ENCODE data around the gene GAB2.

The GAB2 gene

DNA sequence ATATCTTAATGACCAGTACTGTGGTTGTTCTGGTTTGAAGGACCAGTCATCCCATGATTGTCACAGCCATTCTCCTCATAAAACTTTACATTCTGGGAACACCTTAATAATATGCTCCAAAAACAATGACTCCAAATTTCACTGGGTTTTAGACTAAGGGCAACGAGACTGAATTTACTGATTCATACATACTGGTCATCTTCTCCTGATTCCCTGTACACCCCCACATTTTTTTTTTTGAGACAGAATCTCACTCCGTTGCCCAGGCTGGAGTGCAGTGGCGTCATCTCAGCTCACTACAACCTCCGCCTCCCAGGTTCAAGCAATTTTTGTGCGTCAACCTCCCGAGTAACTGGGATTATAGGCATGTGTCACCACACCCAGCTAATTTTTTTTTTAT is 78.9 kb downstream of the GAB2 start:
- no peak for DNase-seq

- DNase-seq: no peak
Observed at GRCh38 chr11:78338138-78338537, 79.5 kb downstream of the GAB2 start.

GRCh38 chr11:78337554-78337924 is 80.1 kb downstream of the GAB2 start:
- DNase-seq: no peak

DNA sequence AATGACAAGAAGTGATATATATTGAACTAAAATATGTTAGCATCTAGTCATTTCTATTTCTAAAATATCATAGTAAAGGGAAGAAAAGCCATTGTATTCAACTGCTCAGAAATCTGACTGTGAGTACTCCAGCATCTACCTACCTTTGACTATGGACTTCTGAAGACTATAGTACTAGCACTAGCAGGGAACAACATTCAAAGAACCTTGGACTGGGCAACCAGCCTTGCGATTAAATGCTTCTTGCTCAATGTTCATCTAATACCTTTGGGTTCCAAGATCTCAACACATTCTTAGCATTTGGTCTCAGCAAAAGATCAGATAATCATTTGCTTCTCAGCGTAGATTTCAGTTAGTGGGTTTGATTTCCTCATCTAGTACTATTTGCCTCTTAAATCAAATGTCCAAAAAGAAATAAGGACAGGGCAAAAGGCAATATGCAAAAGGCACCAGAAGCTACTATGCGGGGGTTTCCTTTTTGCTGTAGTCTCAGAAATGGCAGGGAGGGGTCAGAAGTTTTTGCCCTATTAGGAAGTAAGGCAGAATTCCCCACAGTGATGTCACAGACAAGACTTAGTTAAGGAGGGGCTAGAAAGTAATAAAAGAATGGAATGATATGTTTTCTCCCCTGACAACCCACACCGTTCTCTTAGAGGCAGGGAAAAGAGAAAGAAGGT is 80.6 kb downstream of the GAB2 start:
- no peak for DNase-seq

- DNase-seq: no peak
Observed at GRCh38 chr11:78334109-78334508, 83.5 kb downstream of the GAB2 start.

GRCh38 chr11:78332872-78333271 is 84.7 kb downstream of the GAB2 start:
- no peak for DNase-seq

GRCh38 chr11:78332174-78332866 is 85.3 kb downstream of the GAB2 start:
- DNase-seq: no peak

DNA sequence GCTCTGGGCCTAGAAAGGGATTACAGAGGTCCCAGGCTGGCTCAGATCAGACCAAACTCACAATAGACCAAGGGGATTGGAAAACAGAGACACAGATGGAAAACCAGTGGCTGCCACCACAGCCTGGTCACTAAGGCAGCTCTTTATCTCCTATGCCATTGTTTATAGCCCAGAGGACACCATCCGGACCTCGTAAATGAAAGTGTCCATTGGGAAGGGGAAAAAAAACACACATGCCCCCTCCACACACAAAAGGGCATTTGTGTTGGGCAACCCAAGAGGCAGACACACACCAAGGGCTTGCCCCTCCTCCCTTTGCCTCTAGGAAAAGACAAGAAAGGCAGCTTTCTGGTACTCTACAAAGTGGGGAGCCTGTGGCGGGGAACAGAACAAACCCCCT is 85.9 kb downstream of the GAB2 start:
- no peak for DNase-seq

GRCh38 chr11:78330361-78330760 is 87.3 kb downstream of the GAB2 start:
- no peak for DNase-seq

GRCh38 chr11:78327945-78328344 is 89.7 kb downstream of the GAB2 start:
- DNase-seq: no peak

DNA sequence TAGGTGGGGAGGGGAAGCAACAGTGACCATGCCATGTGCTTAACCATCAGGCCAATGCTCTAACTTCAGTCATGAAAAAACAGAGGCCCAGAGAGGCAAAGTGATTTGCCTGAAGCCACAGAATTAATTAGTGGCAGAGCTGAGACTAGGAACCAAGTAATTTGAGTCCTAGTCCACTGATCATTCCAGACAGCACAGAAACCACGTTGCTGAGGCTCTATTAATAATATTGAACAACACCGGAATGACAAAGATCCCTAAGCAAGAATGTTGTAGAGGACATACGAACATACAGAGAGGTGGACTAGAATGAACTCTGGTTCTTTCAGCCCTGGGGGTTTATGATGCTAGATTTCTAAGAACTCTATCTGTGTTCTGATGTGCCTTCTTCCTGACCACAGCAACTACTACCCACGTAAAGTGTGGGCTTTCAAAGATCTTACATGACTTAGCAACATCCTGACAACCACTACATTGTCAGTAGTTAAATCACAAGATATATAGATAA is 92.3 kb downstream of the GAB2 start:
- DNase-seq: no peak

DNA sequence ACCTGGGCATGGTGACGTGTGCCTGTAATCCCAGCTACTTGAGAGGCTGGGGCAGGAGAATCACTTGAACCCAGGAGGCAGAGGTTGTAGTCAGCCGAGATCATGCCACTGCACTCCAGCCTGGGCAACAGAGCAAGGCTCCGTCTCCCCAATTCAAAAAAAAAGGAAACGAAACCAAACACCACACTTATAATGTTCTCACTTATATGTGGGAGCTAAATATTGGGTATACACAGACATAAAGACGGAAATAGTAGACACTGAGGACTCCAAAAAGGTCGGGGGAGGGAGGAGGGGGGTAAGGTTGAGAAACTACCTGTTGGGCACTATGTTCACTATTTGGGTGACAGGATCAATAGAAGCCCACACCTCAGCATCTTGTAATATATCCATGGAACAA is 94.3 kb downstream of the GAB2 start:
- DNase-seq: no peak

DNA sequence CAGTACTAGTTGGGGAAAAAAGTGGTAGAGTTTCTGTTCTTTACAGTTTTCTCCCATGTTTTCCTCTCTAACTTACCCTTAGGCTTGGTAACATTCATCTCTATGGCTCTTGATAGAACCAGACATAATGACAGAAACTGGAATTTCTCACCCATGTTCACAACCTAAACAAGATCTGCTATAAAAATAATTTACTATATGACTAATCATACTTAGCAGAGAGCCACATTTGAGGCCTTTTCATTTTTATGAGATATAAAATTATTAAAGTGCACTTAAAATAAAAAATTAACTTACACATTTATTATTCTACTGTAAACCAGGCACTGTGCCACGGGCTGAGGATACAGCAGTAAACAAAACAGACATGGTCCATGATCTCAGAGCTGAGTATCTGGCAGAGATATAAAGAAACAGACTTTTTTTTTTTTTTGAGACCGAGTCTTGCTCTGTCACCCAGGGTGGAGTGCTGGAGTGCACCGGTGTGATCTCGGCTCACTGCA is 98.1 kb downstream of the GAB2 start:
- no peak for DNase-seq

GRCh38 chr11:78318321-78319114 is 99.1 kb downstream of the GAB2 start:
- DNase-seq: no peak

DNA sequence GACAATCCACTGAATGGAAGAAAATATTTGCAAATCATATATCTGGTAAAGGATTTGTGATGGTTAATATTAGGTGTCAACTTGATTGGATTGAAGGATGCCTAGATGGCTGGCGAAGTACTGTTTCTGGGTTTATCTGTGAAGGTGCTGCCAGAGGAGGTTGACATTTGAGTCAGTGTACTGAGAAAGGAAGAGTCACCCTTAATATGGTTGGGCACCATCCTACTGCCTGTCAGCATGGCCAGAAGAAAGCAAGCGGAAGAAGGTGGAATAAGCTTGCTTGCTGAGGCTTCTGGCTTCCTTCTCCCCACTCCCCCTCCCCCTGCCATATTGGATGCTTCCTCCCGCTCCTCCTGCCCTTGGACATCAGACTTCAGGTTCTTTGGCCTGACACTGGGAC is 101.9 kb downstream of the GAB2 start:
- no peak for DNase-seq

DNA sequence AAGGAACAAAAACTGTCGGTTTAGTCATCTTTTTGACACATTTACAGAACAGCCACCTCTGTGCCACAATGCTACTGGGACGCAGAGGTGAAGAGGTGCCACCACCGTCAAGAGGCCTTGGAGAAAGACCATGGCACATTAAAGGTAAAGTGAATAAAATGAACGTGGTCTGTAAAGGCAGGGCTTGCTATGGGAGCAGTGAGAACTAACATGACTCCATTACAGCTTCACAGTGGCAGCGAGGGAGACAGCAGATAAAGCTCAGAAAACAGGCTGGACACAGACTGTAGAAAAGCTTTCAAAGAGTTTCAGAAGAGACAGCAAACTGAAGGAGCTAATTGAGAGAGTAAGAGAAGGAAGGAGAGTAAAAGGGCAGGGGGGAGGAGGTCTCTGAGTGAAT is 102.9 kb downstream of the GAB2 start:
- no peak for DNase-seq

DNA sequence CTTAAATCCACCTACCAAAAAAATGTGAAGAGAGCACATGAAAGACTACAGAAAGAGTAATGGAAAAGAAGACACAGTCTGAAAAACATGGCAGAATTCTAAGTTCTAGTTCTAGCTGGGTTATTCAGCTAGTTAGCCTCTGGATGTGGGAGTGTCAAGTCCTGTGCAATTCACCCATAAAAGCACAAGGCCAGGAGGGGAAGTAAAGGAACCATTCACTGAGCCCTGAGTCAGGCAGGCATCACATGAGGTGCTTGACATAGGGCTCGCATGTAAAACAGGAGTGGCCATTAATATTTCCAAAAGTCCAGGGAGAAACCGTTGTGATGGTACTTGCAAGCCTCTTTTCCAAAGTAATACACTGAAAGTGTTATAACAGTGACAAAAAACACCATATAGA is 103.7 kb downstream of the GAB2 start:
- DNase-seq: no peak

DNA sequence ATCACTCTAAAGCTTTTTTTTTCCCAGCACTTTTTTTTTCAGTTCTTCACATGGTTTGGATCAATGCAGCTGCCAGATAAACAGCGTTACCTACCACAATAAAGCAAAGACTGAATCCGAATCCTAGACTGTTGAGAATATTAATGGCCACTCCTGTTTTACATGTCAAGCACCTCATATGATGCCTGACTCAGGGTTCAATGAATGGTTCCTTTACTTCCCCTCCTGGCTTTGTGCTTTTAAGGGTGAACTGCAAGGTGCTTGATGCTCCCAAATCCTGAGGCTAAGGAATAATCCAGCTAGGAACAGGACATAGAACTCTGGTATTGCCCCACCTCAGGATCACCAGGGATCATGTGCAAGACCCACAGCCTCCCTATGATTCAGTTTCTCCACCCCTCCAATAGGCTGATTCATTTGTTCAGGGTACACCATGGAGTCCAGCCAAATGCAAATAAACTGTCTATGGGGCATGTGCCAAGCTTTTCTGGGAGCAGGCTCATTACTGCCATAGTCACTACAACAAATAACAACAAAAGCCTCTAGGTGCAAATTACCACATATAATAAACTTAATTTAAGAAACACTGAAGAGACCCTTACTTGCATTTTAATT is 104.3 kb downstream of the GAB2 start:
- DNase-seq: no peak

DNA sequence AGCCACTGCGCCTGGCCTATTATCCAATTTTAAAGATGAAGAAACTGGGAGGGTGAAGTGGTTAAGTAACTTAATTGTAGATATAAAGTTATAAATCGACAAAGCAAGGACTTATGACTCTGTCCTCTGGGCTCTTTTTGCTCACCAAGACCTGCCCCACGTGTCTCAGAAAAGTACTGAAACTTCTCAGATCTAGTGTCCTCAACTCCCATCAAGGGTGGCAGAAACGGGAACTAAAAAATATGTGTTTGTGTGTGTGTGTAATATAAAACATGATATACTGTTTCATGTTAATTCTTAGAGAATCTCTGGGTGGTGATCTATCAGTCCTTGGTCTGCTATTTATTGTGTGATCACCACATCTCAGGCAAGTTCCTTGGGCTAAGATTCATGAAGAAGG is 104.9 kb downstream of the GAB2 start:
- no peak for DNase-seq

- no peak for DNase-seq
Observed at GRCh38 chr11:78311702-78312371, 105.8 kb downstream of the GAB2 start.

GRCh38 chr11:78310500-78310909 is 107.1 kb downstream of the GAB2 start:
- DNase-seq: no peak

GRCh38 chr11:78304201-78304600 is 113.4 kb downstream of the GAB2 start:
- no peak for DNase-seq
